Stimulated activated memory B cell treated with anti-CD40 and anti-IgM and Interleukin-4, amounts not matched to agents 10 μg/mL and 1 μg/mL and 100 μg/mL, for 72 hours (primary cell): ENCODE results near the gene ZCCHC24.
A peak's percentile ranks its signal among the peaks of the same experiment; 100 is the strongest.

Experiments
- ATAC-seq: fragments of 150-1000 bp; cut with Tn5 transposase; 2 replicates; pipeline ENCODE4 v1.10.0; 2021
- H3K27ac Mint-ChIP-seq: one replicate; pipeline ENCODE4 v1.8.0; 2022; ENCODE audit warnings: mild to moderate bottlenecking, mixed read lengths
- H3K27me3 Mint-ChIP-seq: one replicate; pipeline ENCODE4 v1.8.0; 2022; ENCODE audit warnings: mixed read lengths
- H3K36me3 Mint-ChIP-seq: one replicate; pipeline ENCODE4 v1.8.0; 2022; ENCODE audit warnings: mixed read lengths
- H3K4me1 Mint-ChIP-seq: one replicate; pipeline ENCODE4 v1.8.0; 2022; ENCODE audit warnings: mixed read lengths
- H3K4me3 Mint-ChIP-seq: one replicate; pipeline ENCODE4 v1.8.0; 2022; ENCODE audit warnings: mild to moderate bottlenecking, moderate library complexity, mixed read lengths
- H3K9me3 Mint-ChIP-seq: one replicate; pipeline ENCODE4 v1.8.0; 2022; ENCODE audit warnings: mixed read lengths

Gene ZCCHC24

DNA sequence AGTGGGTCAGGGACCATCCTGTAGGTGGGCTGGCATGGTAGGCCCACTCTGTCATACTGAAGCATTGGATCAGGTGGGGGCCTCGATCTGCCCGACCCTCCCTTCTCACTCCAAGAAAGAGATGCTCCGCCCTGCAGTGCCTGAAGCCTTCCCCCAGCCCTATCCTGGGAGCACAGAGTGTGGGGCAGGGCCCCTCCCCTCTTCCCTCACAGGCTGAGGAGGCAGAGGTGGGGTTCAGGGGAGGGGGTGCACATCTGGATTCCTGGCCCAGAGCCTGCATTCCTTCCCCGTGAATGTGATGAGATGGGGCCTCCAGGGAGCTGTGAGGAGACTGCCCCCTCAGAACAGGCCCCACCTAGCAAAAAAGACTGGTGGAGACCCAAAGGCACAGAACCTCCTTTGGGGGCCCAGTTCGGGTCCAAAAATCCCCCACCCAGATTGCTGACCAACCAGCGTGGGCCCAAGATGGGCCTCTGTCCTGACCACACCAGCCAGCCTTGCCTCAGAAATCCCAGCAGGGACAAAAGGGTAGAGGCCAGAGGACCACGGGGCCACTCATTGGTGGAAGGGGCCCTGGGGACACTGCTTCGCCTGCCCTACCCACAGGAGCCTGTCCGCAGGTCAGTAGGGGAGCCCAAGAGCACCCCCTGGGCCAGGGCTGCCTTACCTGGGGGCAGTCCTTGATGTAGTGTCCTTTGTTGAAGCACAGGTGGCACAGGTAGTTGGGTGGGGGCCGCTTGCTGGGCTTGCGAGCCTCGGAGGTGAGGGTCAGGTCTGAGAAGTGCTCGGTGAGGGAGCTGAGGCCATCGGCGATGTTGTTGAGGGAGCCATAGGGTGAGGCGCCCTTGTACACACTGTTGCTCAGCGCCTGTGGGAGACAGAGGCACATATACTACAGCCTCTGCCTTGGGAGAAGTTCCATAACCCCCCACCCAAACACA, 13.3 kb downstream of the ZCCHC24 start:
- ATAC-seq = no peak
- Mint-ChIP-seq H3K9me3 (peaks cover 3% of the 10 kb centered on the region), H3K27ac (no peak overlapping the region), H3K4me3 (no peak overlapping the region), H3K4me1 (no peaks in the 10 kb centered on the region), H3K27me3 (peaks cover 11% of the 10 kb centered on the region), H3K36me3 (peaks cover 9% of the 10 kb centered on the region)

DNA sequence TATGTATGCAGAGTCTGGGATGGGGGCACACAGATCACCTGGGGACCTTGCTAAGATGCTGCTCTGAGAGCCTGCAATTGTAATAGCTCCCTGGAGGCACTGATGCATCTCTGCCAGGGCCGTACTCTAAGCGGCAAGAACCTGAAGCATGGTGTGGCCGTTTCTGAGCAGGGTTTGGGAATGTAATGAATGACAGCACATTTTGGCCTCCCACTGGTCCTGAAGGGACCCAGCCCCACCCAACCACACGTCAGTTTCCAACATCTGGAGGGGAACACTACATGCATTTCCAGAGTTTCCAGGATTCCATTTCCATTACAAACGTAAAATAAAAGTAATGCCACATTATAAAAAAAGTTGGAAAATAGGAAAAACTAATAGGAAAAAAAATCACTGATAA, 14.0 kb downstream of the ZCCHC24 start:
- Mint-ChIP-seq H3K27me3 (peaks cover 8% of the 10 kb centered on the region), H3K27ac (no peak overlapping the region), H3K9me3 (peaks cover 3% of the 10 kb centered on the region), H3K4me3 (no peak overlapping the region), H3K4me1 (no peaks in the 10 kb centered on the region), H3K36me3 (peaks cover 9% of the 10 kb centered on the region)
- no peak for ATAC-seq

DNA sequence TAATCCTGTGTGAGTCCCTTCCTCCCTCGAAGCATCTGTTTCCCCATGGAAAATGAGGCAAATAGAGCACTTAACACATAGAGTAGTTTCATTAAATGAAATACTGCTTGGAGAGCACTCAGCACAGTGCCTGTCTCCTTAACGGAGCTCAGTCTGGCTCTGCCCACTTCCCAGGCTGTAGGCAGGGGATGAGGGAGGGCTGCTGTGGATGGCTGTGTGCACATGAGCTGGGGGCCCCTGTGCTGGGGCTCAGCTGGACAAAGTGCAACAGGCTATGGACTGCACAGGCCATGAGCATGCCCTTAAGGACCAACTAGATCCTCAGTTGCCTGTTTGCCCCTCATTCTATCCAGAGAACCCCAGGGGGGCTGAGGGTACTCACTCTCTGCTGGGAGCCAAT, 14.5 kb downstream of the ZCCHC24 start:
- Mint-ChIP-seq H3K27me3 (peaks cover 3% of the 10 kb centered on the region), H3K4me3 (no peak overlapping the region), H3K9me3 (peaks cover 3% of the 10 kb centered on the region), H3K27ac (no peak overlapping the region), H3K36me3 (peaks cover 14% of the 10 kb centered on the region), H3K4me1 (no peaks in the 10 kb centered on the region)
- no peak for ATAC-seq

DNA sequence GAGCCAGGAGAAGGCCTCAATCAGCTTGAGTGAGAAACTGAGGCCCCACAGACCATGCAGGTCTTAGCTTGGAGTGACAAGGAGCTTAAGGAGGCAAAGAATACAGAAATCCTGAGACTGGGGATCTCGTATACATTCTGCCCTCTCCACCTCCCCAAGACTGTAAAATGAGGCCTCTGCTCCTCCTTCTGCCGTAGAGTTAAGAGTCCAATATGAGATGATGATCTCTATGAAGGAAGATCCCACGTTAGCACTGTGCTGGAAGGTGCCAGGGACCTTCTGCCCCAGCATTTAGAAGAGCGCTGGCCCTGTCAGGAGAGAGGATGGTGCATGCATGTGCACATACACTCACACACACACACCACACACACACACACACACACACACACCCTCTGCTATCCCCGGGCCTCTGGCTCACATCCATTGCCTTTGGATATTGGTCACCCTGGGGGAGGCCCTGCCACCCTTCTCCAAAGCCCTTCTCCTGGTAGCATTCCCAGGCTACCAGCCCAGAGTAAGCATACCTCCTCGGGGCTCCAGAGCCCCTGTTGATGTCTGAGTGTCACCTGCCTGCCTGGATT, 15.0 kb downstream of the ZCCHC24 start:
- Mint-ChIP-seq H3K9me3 (peaks cover 3% of the 10 kb centered on the region), H3K4me3 (no peak overlapping the region), H3K27ac (no peak overlapping the region), H3K27me3 (no peaks in the 10 kb centered on the region), H3K36me3 (peaks cover 15% of the 10 kb centered on the region), H3K4me1 (no peaks in the 10 kb centered on the region)
- no peak for ATAC-seq

DNA sequence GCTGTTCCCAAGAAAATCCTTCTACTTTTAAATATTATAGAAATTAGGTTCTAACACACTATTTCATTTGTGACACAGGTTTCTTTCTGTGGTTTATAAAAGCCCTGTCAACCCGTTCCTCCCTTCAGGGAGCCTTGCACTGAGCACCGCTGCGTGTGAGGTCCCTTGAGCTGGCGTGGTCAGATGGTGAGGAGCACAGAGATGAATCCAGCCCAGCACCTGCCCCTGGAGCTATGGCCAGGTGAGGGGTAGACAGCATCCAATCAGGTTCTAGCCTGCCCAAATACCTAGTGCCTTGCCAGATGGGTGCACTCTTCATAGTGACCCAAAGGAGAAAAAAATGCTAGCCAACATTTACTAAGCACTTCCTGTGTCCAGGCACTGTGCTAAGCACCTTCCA, 15.7 kb downstream of the ZCCHC24 start:
- Mint-ChIP-seq H3K9me3 (peaks cover 3% of the 10 kb centered on the region), H3K4me3 (no peak overlapping the region), H3K27me3 (no peaks in the 10 kb centered on the region), H3K4me1 (no peaks in the 10 kb centered on the region), H3K36me3 (peaks cover 15% of the 10 kb centered on the region), H3K27ac (no peak overlapping the region)
- no peak for ATAC-seq

DNA sequence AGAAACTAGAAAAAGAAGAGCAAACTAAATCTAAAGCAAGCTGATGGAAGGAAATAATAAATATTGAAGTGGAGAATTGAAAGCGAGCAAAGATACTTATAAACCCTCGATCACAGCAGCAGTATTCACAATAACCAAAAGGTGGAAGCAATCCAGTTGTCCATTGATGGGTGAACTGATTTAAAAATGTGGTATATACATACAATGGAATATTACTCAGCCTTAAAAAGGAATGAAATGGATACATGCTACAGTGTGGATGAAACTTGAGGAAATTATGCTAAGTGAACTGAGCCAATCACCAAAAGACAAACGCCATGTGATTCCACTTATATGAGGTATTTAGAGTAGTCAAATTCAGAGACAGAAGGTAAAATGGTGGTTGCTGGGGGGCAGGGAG, 17.5 kb downstream of the ZCCHC24 start:
- no peak for ATAC-seq
- Mint-ChIP-seq H3K4me1 (no peaks in the 10 kb centered on the region), H3K9me3 (peaks cover 3% of the 10 kb centered on the region), H3K27ac (no peak overlapping the region), H3K27me3 (no peaks in the 10 kb centered on the region), H3K36me3 (peaks cover 15% of the 10 kb centered on the region), H3K4me3 (no peak overlapping the region)

DNA sequence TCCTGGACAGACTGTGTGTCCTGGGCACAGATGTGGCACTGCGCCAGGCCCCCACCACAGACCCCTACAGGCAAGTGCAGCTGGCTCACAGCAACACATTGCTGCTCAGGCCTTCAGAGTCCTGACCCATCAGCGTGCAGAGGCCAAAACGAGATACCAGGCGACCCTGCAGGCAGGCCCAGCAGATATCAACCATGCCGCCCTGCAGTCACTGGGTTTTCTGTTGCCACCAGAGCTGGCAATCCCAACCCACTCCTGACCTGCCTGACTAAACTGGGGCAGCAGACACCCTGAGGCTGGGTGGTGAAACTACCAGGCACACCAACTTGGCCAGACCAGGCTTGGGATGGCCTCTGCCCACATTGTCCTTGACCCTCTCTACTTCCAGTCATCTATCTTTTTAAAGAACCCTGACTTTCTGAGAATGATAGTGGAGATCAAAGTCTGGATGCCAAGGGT, 20.3 kb downstream of the ZCCHC24 start:
- Mint-ChIP-seq H3K9me3 (peaks cover 3% of the 10 kb centered on the region), H3K4me3 (no peak overlapping the region), H3K4me1 (no peaks in the 10 kb centered on the region), H3K36me3 (peaks cover 15% of the 10 kb centered on the region), H3K27me3 (no peaks in the 10 kb centered on the region), H3K27ac (no peak overlapping the region)
- ATAC-seq = no peak

DNA sequence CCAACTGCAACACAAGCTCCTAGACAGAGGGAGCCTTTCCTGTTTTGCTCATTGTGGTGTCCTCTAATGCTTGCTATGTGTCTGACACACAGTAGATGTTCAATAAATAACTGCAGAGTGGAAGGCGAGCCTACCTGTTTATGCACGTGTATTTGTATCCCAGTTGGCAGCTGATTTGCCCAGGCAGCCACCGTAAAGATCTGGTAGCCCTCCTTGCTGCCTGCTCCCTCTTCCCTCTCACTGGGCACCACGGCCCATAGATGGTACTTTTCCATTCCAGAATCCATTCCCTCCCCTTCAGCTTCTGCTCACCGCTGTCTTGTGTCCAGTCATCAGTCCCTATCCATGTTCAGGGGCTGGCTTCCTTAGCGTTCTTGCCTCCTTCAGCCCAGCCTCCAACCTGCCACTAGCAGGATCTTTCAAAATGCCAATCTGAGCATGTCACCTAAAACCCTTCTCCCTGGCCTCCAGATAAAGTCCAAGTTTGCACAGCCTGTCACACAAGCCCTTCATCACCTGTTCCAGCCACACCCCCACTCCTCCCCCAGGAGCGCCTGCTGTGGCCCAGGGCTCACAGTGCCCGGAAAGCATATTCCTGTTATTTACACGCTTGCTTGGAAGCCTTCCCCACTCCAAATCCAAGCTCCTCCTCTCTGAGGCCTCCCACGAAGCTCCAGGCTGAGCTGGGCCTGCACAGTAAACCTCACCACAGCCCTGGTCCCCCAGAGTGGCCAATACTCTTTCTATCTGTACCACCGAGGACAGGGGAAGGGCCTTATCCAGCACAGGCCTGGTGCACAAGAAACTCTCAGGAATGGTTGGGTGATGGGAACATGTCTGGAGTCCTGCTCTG, 21.0 kb downstream of the ZCCHC24 start:
- H3K27me3 Mint-ChIP-seq = no peaks in the 10 kb centered on the region
- peaks cover 15% of the 10 kb centered on the region for H3K36me3 Mint-ChIP-seq
- peaks cover 2% of the 10 kb centered on the region for H3K4me1 Mint-ChIP-seq
- ATAC-seq = no peak
- peaks cover 3% of the 10 kb centered on the region for H3K9me3 Mint-ChIP-seq
- H3K27ac Mint-ChIP-seq = no peak overlapping the region
- no peak overlapping the region for H3K4me3 Mint-ChIP-seq

DNA sequence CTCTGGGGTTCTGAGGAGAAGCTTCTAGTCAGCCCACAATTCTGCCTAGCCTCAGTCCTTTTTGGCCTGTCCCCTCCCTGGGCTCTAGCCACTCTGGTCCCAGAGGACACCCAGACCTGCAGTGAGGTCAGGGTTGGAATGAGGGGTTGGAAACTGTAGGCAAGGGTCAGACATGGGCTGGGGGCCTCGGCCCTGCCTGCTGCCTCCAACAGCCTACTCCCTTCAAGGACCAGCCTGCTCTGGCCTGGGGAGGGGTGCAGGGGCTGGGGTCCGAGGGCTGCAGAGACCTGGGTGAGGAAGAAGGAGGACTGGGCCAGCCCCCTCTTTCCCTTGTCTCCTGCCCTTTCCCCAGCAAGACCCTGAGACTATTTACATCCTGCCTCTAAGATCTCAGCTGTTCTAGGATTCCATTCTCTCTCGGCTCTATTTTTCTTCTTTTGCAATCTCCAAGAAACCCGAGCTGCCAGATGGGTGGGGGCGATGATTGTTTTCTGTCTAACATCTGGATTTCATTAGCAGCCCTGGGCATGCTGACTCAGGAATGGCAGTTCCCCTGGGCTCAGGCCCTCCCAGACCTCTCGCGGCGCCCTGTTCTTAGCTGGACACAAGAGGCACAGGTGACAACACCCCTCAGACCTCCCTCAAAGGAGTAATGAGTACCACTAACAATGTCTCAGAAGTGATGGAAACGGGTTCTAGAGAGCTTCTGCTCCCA, 23.1 kb downstream of the ZCCHC24 start:
- Mint-ChIP-seq H3K4me3 (no peak overlapping the region), H3K36me3 (peaks cover 7% of the 10 kb centered on the region), H3K4me1 (peaks cover 5% of the 10 kb centered on the region), H3K27me3 (no peaks in the 10 kb centered on the region), H3K27ac (no peak overlapping the region), H3K9me3 (no peaks in the 10 kb centered on the region)
- no peak for ATAC-seq

DNA sequence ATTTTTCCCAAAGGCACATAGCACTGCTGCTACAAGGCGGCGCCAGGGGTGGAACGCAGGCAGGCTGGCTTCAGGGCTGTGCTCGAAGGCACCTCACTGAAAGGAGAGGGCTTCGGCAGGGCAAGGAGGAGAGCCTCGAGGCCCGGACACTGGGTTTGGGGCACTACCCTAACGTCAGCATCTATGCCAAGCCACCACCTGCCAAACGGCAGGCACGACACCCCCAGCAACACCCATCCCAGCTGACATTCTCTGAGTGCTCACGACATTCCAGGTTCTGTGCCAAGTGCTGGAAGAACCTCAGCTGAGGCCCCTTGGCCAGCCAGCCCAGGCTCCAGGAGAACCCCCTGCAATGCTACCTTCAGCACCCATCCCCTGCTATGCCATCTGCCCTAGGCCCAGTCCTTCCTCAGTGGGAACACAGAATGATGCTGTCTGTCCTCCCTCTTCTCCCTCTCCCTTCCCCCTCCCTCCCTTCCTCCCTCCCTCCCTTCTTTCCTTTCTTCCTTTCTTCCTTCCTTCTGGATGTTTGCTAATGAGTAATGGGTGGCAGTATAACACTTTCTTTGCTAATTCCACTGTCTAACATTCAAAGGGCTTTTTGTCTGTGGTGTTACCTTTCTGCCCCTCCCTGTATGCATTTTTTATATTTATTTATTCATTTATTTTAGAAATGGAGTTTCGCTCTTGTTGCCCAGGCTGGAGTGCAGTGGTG, 24.3 kb downstream of the ZCCHC24 start:
- Mint-ChIP-seq H3K4me3 (no peak overlapping the region), H3K36me3 (peaks cover 3% of the 10 kb centered on the region), H3K4me1 (peaks cover 5% of the 10 kb centered on the region), H3K9me3 (no peaks in the 10 kb centered on the region), H3K27ac (no peak overlapping the region), H3K27me3 (no peaks in the 10 kb centered on the region)
- no peak for ATAC-seq

DNA sequence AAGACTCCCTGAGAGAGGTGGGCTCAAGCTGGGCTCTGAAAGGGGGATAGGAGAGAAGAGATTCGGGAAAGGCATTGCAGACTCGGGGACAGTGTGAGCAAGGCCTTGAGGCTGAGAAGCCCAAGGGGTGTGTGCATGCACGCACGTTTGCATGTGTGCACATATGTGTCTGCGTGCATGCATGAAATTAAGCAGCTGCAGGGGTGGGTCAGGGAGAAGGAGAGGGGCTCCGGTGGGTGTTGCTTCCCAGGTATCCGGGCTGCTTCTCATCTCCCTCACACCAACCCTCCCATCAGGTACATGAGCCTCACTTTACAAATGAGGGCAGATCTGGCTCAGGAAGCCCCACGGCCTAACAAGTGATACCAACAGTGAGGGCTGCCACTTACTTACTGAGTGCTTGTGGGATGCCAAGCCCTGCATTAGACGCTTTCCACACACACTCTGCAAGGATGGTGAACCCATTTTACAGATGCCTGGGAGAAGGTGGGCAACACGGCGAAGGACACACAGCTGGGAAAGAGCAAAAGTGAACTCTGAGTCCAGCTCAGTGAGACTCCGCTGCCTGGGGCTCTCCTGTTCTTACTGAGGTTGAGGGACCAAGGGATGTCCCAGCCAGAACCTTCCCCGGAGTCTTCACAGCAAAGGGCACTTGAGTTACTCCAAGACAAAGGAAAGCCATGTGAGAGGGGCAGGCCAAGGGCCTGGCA, 26.4 kb downstream of the ZCCHC24 start:
- H3K27ac Mint-ChIP-seq = no peak overlapping the region
- no peak for ATAC-seq
- H3K36me3 Mint-ChIP-seq = no peaks in the 10 kb centered on the region
- H3K4me1 Mint-ChIP-seq = peaks cover 5% of the 10 kb centered on the region
- H3K4me3 Mint-ChIP-seq = no peak overlapping the region
- no peaks in the 10 kb centered on the region for H3K9me3 Mint-ChIP-seq
- H3K27me3 Mint-ChIP-seq = no peaks in the 10 kb centered on the region

DNA sequence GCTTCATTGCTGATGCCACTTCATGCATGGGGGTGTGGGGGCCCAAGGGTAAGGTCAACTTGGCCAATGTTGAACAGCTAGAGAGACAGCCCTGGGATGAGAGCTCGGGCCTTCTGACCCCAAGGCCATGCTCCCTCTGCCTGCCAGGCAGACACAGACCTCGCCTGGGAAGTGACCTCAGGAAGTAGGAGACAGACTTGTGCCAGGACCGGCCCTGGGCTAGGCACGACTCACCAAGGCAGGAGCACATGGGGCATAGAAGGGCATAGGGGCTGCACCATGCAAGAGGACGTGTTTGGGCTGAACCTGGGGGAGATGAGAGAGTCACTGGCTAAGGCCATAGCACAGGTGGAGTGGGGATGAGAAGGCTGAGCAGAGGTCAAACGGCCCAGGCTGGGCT, 27.1 kb downstream of the ZCCHC24 start:
- H3K36me3 Mint-ChIP-seq = no peaks in the 10 kb centered on the region
- H3K9me3 Mint-ChIP-seq = no peaks in the 10 kb centered on the region
- H3K27me3 Mint-ChIP-seq = no peaks in the 10 kb centered on the region
- no peak overlapping the region for H3K4me3 Mint-ChIP-seq
- H3K4me1 Mint-ChIP-seq = peaks cover 11% of the 10 kb centered on the region
- no peak overlapping the region for H3K27ac Mint-ChIP-seq
- ATAC-seq = peak; percentile 6

DNA sequence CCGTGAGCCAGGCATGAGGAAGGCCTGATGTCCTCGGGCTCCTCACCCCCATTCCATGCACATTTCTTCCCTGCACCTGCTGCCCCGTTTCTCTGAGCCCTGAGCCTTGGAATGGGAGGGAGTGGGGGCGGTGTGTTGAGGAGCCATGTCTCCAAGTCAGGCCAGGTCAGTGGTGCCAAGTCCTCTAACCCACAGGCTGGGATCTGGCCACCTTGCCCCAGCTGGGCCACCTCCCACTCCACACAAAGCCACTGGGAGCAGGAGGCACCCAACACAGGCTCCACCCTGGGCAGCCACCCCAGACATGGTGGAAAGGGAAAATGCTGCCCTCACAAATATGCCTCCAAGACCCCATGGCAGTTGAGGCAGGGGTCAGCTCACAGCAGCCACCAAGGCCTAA, 27.7 kb downstream of the ZCCHC24 start:
- H3K36me3 Mint-ChIP-seq = no peaks in the 10 kb centered on the region
- ATAC-seq = no peak
- no peaks in the 10 kb centered on the region for H3K27me3 Mint-ChIP-seq
- H3K9me3 Mint-ChIP-seq = no peaks in the 10 kb centered on the region
- H3K4me1 Mint-ChIP-seq = peaks cover 17% of the 10 kb centered on the region
- no peak overlapping the region for H3K4me3 Mint-ChIP-seq
- H3K27ac Mint-ChIP-seq = no peak overlapping the region

DNA sequence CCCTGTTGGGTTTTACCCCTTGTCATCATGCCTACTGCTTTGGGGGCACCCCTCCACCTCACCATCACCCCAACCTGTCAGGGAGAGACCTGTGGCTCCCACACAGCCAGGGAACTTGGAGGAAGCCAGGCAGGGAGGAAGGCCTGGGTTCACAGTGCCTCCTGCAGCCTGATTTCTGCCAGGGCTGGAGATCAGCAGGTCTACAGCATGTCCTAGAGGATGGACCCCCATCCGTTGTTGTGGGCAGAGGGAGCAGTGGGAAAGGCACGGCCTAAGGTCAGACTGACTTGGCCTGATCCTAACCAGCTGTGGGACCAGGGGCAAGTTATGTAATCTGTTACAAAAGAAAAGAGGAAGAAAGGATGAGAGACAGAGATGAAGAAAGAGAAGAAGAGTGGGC, 28.2 kb downstream of the ZCCHC24 start:
- Mint-ChIP-seq H3K27ac (no peak overlapping the region), H3K36me3 (no peaks in the 10 kb centered on the region), H3K4me3 (no peak overlapping the region), H3K4me1 (peaks cover 17% of the 10 kb centered on the region), H3K9me3 (no peaks in the 10 kb centered on the region), H3K27me3 (no peaks in the 10 kb centered on the region)
- ATAC-seq = no peak
